Activated naive CD4-positive, alpha-beta T cell treated with anti-CD3 and anti-CD28 coated beads, Interleukin-2, amount 50 U/mL, for 16 hours (primary cell): Measurements from ENCODE around the gene CCDC196.

ENCODE experiments used
- DNase-seq: peaks from one replicate; pipeline ENCODE4 v3.0.0-alpha.2; 2020

The CCDC196 gene, protein sequence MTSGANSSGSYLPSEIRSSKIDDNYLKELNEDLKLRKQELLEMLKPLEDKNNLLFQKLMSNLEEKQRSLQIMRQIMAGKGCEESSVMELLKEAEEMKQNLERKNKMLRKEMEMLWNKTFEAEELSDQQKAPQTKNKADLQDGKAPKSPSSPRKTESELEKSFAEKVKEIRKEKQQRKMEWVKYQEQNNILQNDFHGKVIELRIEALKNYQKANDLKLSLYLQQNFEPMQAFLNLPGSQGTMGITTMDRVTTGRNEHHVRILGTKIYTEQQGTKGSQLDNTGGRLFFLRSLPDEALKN

DNA sequence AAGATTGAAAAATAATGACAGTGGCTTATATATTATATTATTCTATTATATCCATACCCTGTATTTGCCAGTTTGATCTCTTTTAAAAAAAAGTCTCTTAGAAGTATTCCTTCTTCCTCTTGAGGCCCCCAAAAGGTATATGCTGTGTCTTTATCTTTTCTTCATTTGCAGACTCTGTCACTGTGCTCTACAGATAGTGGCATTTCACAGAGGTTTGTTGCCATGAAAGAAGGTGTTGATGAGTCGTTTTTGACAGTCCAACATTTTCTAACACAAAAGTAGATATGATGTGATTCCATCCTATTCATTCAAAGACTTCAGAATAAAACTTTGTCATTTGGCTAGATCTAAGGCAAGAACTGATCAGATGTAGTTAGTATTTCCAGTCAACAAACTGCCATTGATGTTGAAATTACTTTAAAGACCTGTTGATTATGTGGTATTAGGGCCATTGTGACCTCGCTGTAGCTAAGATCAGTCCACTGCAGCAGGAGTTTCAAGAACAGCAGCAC is at the start of gene CCDC196:
Gene CCDC196, plus strand, starts transcription at position 462 of the 512 bp plus-strand sequence. CDS start 132 bp downstream, outside the sequence.
- DNase-seq = no peak

DNA sequence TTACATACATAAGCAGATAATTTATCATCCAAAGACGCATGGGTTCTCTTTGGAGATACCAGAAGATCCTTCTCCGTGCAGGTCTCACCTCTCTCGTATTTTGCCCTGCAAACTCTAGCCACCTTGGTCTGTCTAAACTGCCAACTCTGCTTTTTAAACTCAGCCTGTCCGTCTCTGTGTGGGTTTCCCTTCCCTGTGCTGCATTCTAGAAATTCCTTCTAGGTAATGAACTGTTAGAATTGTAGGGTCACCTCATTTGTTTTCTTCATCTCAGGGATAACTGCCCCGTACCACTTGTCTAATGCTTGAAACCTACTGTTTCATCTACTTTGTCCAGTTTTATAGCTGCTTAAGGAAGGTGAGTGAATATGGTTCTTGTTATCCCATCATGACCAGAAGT is 45.4 kb upstream of the CCDC196 start:
- no peak for DNase-seq

DNA sequence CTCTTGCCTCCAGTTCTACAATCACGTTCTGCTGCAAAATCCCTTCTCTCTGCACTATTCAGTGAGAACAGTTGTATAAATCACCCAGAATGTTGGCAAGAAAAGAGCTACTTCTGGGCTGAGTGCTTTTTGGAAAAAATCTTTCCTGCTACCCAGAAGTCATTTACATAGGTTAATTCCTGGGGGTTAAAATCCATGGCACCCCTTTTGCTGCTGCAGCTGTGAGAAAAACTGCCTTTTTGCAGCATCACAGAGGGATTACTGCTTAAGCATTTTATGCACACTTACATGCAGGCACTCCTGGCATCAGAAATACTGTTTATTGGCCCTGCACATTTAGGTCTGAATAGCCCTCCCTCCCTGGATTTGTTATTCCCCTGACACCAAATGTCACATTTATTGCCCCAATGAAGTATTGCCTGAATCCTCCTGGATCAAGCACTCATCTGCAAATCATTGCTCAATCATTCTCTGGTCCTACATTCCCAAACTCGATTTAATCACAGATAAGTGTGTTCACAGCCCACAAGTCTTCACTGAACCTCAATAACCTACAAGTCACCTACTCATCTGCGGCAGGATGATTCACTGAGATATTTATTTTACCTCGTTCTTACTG is 43.1 kb upstream of the CCDC196 start:
- DNase-seq = no peak

DNA sequence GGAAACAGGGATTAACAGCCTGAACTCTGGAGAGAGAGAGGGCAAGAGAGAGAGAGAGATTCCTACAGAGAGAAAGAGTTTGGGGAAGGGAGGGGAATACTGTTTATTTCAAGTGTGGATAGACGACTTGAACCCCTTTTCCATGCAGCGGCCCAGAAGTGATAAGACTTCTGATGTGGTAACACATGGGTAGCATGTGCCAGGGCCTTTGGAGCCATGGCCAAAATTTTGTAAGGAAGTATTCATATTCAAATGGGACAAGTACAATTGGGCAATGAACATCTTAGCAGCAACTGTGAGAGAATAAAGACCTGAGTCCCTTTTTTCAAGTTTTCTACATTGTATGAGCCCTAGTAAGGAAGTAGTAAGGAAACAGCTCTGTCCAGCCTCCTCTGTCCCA is 42.4 kb upstream of the CCDC196 start:
- no peak for DNase-seq

DNA sequence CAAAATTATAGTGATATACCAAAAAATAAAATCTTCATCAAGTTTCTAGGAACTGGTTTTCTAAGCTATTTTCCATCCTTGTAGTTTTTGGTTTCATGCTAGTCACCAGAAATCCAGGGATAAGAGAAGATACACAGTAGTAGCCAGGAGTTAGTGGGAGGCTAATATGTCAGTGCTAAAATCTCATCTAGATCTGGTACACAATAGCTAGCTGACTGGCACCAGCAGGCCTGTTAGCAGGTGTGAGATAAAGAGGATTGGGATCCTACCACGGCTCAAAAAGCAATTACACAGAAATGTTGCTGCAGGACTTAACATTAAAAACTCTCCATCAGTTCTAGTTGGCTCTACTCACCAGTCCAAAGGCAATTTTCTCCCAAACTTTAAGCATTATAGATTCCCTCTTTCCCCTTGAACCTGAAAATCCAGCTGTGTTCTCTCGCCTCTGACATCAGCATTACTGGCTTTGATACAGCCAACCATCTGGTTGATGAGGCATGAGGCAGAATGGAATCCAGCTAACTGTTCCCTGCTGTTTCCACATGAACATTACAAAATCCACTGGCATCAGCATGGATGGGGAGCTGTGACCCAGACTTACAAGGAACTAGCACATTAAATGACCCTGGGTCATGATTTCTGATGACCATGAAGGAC is 41.8 kb upstream of the CCDC196 start:
- DNase-seq = no peak

DNA sequence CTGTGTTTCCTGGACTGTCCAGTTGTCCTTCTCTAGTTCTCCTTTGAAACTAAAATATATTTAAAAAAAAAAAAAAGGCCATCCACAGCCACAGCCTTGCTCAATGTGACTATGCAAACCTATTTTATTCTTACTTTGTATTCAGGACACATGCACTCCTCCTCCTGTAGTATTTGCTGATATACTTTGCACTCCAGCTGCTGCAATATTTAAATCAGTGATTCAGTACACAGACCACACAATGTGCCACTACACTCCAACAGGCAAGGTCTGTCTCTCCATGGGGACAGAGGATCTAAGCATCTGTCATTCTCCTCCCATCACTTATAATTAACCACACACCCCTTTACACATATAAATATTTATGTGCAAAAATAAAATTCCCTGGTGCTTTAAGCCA is 40.2 kb upstream of the CCDC196 start:
- DNase-seq = no peak

DNA sequence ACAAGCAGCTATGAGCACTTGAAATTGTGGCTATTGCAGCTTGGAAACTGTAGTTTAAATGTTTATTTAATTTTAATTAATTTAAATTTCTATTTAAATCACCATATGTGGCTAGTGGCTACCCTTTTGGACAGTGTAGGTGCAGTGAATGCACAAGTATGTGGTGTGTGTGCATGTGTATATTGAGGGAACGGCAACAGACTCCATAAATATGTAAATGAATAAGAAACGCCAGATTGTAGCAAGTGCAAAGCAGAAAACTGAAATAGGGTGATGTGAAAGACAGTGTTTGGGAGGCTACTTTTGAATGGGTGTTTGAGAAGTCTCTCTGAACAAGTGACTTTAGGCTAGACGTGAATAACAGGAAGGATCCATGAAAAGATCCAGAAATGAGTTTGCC is 32.7 kb upstream of the CCDC196 start:
- DNase-seq = no peak

DNA sequence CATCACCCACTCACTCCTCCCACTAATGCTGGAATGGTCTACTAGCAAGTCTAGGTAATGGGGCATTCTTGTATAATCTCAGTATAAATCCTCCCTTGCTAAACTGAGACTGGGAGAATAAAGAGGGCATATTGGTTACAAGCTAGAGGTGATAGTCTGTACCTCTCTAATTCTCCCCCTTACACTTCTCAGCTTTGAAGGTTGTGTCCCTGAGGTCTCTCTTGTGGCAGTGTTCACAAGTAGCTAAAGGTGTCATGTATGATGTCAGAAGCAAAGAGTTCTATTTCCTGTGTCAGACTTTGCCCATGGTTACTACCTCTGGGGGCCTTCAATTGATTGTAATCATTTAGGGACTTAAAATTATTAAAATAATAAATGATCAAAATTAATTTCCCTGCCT is 26.6 kb upstream of the CCDC196 start:
- no peak for DNase-seq

DNA sequence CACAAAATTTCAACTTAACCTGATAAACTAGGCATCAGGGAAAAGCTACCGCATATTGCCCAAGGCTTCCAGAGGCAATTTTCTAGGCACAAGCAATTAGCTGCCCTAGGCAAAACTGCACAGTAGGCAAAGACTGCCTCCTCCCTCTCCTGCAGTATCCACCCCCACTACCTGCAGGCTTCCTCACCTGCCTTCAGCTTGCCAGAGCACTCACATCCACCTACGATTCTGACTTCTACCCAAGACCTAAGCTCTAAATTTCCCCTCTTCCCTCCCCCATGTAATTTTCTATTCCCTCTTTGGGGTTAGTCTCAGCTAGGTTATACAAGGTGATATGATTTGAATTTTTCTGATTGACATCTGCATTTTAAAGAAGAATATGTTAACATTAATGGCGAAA is 21.9 kb upstream of the CCDC196 start:
- DNase-seq = no peak

DNA sequence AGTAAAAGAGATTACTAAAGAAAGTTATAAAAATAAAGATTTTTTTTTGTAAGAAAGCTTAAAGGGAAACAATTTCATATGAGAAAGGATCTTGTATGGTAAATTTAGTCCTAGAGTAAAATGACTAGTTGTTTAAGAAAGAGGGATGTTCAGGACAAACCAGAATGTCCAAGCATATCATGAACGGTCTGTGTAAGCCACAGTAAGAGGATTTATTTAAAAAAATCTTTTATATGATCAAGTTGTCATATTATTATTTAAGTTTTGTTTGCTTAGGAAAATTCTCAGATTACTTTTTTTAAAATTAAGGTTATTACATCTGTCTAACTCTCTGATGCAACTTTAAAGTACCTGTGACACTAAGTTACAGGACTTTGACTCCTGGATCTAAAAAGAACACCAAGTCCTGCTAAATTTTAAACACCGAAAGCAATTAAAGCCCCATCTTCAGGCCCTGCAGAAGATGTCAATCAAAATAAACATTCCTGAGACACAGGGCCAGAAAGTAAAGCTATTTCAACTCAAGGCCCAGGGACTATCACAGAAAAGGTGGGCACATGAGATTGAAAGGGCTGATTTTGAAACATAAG is 17.3 kb upstream of the CCDC196 start:
- no peak for DNase-seq

DNA sequence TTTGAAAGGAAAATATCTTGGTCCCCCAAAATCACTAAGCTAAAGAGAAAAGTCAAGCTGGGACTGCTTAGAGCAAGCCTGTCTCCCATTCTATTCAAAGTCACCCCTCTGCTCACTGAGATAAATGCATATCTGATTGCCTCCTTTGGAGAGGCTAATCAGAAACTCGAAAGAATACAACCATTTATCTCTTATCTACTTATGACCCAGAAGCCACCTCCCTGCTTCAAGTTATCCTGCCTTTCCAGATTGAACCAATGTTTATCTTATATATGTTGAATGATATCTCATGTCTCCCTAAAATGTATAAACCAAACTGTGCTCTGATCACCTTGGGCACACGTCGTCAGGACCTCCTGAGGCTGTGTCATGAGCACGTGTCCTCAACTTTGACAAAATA is 14.6 kb upstream of the CCDC196 start:
- DNase-seq = no peak

DNA sequence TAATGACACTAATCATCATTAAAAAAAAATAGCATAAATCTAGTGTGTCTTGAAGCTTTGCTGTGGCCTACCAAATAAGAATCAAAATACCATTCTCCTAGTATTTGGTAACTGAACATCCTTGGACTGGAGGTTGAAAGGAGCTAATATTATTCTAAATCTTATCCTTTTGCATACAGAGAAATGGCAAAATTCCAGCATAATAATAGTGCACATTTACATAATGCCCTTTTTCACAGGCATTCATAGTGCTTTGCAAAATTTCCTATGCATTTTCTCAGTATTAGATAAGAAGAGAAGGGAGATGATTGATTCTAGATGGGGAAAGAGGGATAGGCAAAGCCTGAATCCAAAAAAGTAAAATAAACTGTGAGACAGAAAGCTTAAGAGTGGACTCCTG is 13.9 kb upstream of the CCDC196 start:
- DNase-seq = no peak

DNA sequence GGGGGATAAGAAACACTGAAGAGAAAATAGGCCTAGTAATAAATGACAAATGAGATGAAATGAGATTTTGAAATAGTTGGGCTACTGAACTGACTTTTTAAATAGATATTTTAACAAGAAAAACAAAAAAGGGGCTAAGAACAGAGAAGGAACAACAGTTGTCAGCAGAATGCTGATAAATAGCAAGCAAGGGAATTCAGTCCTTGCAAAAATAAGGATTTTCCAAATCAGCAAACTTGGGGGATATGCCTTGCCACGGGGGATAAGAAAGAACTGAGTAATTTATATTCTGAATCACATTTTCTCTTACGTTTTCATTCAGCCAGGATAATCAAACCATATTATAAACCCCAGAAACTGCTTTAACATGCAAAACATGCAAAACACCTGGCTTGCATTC is 12.9 kb upstream of the CCDC196 start:
- no peak for DNase-seq

DNA sequence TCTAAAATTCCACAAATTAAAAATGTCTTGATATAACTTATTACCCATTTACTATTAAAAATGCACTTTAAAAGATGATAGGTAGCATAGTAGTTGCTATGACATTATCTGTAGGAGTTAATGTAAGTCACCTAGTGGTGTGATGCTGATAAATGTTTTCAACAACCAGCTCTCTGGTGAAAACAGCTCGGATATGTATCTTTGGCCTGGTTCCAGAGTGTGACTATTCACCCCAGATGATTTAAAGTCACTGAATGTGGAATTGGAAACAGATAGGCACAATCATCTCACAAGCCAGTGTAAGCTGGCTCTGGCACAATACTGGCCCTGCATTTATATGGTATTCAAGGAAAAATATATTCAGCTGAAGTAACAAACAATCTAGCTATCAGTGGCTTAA is 9.2 kb upstream of the CCDC196 start:
- no peak for DNase-seq

DNA sequence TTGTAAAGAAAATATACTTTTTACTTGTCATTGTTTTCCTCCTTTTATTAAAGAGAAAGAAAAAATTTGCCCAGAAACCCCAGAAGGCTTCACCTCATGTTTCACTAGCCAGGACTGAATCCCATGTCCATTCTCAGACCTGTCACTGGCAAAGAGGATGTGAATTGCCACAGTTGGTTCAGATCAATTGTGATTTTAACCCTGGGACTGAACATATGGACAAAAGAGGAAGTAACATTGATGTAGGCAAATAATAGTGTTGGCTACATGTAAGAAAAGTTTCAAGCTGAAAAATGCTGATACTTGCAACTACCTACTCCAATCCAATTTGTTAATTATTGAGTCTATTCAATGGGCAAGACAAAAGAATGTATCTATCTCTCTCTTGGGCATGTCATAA is 8.6 kb upstream of the CCDC196 start:
- DNase-seq = no peak

DNA sequence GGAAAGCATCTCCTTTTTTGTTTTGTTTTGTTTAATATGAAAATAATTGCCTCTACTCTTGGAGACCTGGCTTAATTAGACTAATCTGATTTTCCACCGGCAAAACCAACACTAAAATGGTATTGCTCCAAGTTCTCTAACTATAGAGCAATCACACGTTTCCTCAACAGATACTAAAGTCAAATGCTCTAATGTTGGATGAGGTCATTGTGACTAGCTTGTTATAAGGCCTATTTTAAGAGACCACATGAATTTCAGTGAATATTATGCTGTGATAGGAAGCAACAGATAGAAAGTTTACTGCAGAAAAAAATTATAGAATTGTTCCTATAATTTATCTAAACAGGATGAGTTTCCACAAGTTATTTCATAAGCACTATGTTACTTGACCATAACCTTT is 3.3 kb upstream of the CCDC196 start:
- DNase-seq = no peak

DNA sequence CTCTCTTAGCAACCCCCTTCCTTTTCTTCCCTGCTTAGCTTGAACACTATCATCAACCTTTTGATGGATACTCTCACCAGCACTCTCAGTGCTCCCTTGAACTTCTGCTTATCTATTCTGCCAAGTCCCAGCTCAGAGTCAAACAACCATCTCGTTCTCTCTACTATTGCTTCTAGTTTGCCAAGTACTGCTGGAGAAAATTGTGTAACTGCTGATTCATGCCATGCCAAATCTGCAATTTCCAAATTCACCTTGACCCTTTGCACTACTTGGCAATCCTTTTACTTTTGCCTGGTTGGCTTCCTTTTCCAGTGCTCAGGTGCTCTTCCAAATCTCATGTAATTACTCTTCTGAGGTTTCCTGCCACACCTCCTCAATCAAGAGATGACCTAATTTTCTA is 2.8 kb upstream of the CCDC196 start:
- DNase-seq = no peak

DNA sequence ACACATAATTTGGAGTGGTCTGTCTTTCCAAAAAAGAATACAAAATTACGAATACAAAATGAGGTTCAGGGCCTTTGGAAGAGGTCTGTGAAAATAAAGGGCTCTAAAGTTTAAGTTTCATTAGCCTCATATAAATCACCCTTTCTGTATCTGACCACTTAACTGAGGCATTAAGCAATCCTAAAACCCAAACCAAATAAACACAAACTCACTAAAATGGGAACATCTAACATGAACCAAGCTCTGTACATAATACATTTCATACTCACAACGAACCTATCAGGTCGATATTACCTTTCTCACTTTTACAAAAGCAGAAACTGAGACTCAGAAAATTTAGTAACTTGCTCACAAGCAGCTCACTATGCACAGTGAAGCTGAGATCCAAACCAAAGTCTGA is 1.1 kb upstream of the CCDC196 start:
- no peak for DNase-seq

DNA sequence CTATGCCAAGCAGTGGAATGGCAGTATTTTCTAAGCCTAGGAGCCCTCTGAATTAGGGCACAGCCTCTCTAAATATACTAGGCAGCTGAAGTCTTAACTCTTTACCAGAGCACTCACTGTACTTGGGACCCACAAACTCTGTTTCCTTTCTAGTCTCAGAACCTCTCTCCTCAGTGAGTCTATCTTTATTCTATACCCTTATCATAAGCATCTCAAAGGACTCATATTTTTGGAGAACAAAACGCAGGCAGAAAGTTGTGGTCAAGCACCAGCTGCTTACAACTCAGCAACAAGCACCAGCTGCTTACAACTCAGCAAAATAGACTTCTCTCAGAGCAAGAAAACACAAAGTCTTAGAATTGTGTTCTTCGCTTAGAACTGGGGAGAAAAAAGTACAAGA is 993 bp downstream of the CCDC196 start:
- DNase-seq = no peak

DNA sequence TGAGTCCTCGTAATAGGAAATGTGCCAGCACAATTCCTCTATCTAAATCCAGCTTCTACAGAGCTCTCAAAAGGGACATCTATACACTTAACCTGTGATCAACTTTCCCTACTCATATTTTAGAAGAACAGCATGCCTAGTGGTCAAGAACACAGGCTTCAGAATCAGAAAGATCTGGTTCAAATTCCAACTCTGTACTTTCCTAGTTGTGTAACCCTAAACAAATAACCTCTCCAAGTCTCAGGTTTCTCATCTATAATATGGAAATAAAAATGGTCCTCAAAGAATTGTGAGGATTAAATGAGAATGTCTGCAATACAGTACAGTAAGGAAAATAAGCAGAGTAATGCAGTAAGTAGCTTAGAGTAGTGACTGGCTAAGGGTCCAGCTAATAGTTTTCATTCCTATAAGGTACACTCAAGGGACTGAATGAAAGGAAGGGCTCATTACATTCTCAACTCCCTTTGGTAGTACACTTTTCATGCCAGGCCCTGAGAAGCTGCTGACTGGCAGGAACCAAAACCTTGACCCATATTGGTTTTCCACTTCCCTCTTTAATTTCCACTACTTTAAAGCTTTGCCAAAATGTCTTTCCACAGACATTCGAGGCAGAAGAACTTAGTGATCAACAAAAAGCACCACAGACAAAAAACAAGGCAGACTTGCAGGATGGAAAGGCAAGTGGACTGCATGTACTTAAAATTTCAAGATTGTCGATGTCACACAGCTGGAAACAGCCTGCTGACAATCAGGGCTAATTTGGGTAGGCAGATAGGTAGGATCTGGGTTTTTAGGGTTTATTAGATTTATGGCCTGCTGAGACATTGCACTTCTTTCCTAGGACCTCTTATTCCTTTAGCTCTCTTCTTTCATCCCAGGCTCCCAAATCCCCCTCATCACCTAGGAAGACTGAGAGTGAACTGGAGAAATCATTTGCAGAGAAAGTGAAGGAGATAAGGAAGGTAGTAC is 4.3 kb downstream of the CCDC196 start:
- no peak for DNase-seq

DNA sequence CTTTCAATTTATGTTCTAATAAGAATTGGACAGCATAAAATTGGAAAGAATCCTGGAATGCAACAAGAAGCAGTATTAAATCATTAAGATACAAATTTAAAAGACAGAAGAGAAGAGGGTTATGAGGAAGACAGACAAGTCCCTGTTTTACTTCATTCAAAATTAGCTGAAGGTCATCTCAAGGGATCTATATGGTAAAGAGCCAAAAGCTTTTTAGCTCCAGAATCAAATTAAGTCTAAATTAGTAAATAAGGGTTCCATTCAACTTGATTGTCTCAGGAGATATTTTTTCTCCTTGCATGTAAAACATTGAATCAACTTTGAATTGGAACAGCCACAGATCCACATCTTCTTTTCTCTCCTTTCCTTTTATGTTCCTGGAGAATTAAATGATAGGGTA is 7.6 kb downstream of the CCDC196 start:
- no peak for DNase-seq

DNA sequence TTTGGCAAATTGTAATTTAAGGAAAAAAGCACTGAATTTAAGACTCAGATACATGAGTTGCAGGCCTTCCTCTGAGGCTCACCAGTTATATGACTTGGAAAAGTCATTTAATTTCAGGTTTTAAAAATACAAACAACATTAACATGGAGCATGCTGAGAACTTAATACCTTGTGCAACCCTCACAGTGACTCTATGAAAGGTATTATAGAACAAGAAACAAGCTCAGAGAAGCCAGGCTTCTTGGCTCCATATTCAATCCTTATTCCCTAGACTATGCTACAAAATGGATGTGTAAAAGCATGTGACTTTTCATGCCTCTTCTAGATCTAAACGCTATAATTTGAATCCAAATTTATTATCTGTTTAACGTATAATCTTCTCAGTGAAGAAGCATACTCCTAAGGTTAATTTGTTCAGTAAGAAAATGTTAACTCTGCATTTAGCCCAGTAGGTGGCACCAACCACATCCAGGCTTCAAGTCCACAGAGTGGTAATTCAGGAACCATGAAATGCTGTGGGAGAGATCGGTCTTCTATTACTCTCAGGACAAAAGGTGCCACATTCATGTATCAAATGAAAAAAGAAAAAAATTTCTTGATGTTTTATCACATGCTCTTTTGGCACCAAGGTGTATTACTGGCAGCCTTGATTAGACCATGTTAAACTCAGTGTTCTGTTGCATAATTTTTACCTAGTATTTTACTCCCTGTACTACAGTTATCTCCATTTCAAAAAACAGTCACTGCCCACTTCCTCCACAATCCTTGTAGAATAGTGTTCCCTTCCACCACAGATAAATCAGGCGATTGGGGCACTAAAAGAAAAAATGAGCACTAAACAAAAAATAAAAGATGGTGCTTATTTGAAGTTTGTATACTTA is 9.3 kb downstream of the CCDC196 start:
- DNase-seq = peak; percentile 21
